ENCODE measurements around the gene SKAP2.

GRCh38 chr7:26630941-26631580 lies 233.3 kb downstream of the SKAP2 start:
- TF ChIP-seq POLR2AphosphoS5 (IDR thresholded peaks at IDR 0.05; ENCODE audit: low read depth, low read length) (no peak), CTCF (IDR thresholded peaks at IDR 0.05) (no peak), SIN3A (IDR thresholded peaks at IDR 0.05; ENCODE audit: borderline replicate concordance, insufficient read depth, low read depth, low read length) (no peak), TCF7L2 (IDR thresholded peaks at IDR 0.05; ENCODE audit: low read depth, low read length) (no peak)
- TF ChIP-seq, protein P1, sequence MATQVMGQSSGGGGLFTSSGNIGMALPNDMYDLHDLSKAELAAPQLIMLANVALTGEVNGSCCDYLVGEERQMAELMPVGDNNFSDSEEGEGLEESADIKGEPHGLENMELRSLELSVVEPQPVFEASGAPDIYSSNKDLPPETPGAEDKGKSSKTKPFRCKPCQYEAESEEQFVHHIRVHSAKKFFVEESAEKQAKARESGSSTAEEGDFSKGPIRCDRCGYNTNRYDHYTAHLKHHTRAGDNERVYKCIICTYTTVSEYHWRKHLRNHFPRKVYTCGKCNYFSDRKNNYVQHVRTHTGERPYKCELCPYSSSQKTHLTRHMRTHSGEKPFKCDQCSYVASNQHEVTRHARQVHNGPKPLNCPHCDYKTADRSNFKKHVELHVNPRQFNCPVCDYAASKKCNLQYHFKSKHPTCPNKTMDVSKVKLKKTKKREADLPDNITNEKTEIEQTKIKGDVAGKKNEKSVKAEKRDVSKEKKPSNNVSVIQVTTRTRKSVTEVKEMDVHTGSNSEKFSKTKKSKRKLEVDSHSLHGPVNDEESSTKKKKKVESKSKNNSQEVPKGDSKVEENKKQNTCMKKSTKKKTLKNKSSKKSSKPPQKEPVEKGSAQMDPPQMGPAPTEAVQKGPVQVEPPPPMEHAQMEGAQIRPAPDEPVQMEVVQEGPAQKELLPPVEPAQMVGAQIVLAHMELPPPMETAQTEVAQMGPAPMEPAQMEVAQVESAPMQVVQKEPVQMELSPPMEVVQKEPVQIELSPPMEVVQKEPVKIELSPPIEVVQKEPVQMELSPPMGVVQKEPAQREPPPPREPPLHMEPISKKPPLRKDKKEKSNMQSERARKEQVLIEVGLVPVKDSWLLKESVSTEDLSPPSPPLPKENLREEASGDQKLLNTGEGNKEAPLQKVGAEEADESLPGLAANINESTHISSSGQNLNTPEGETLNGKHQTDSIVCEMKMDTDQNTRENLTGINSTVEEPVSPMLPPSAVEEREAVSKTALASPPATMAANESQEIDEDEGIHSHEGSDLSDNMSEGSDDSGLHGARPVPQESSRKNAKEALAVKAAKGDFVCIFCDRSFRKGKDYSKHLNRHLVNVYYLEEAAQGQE (IDR thresholded peaks at IDR 0.05; ENCODE audit: insufficient read depth in 1 of 2, low read depth in 2 of 2, low read length in 1 of 2), result no peak

Data from Panc1 (cell line).